Ishikawa (cell line): ENCODE data around the gene SMIM27.

Experiments
- CEBPB ChIP-seq: IDR thresholded peaks from 2 replicates; pipeline ENCODE4 v1.6.1; 2012
- CREB1 ChIP-seq: IDR thresholded peaks from 2 replicates; pipeline ENCODE4 v1.6.1; 2012; ENCODE audit warnings: low read depth
- EGR1 ChIP-seq: IDR thresholded peaks from 2 replicates; pipeline ENCODE4 v1.6.1; 2012
- EP300 ChIP-seq: IDR thresholded peaks from 2 replicates; pipeline ENCODE4 v1.6.1; 2012; ENCODE audit warnings: borderline replicate concordance
- FOXM1 ChIP-seq: IDR thresholded peaks from 2 replicates; pipeline ENCODE4 v1.6.1; 2012; ENCODE audit warnings: low read depth, borderline replicate concordance
- MAX ChIP-seq: IDR thresholded peaks from 2 replicates; pipeline ENCODE4 v1.6.1; 2012
- RAD21 ChIP-seq: IDR thresholded peaks from 2 replicates; pipeline ENCODE4 v1.6.1; 2012; ENCODE audit warnings: low read depth
- REST ChIP-seq: IDR thresholded peaks from 2 replicates; pipeline ENCODE4 v1.6.1; 2012; ENCODE audit warnings: low read depth, mild to moderate bottlenecking
- TAF1 ChIP-seq: IDR thresholded peaks from 2 replicates; pipeline ENCODE4 v1.6.1; 2012; ENCODE audit warnings: low read depth, mild to moderate bottlenecking
- TCF12 ChIP-seq: IDR thresholded peaks from 2 replicates; pipeline ENCODE4 v1.6.1; 2012; ENCODE audit warnings: low read depth
- TEAD4 ChIP-seq: IDR thresholded peaks from 2 replicates; pipeline ENCODE4 v1.6.1; 2012
- YY1 ChIP-seq: IDR thresholded peaks from 2 replicates; pipeline ENCODE4 v1.6.1; 2012; ENCODE audit warnings: low read depth
- ZBTB7A ChIP-seq: IDR thresholded peaks from 2 replicates; pipeline ENCODE4 v1.6.1; 2012; ENCODE audit warnings: low read depth

- TF ChIP-seq EP300 (no peak), CEBPB (no peak), CREB1 (no peak), TEAD4 (no peak), YY1 (no peak), ZBTB7A (no peak), MAX (no peak), REST (no peak), EGR1 (no peak), TCF12 (no peak), FOXM1 (no peak), RAD21 (no peak), TAF1 (no peak)
These were observed 33.9 kb upstream of the SMIM27 start for GRCh38 chr9:32518276-32518675.
